Lower lobe of right lung (tissue), 2 donors: ENCODE data around the gene SCML1. TPM values are rescaled to one million over a fixed set of nuclear protein-coding genes. Genes with fewer than 3 reads are reported as not detected.

Experiments used
- ATAC-seq, 2 donors: fragments of 200-7000 bp; cut with Tn5 transposase; one replicate each; pipeline ENCODE4 v1.9.1; 2020 to 2022; ENCODE audit warnings: mild to moderate bottlenecking in 2 of 2, moderate library complexity in 2 of 2
- DNase-seq: peaks from one replicate; pipeline ENCODE4 v3.0.0-alpha.2; 2020
- H3K27ac ChIP-seq: fragments of 200-600 bp; one replicate; pipeline ENCODE4 v1.8.0; 2022
- H3K27me3 ChIP-seq: fragments of 200-600 bp; one replicate; pipeline ENCODE4 v1.8.0; 2022; ENCODE audit warnings: low read depth
- H3K36me3 ChIP-seq: fragments of 200-600 bp; one replicate; pipeline ENCODE4 v1.8.0; 2022; ENCODE audit warnings: mild to moderate bottlenecking
- H3K4me1 ChIP-seq: fragments of 200-600 bp; one replicate; pipeline ENCODE4 v1.8.0; 2022
- H3K4me3 ChIP-seq: fragments of 200-600 bp; one replicate; pipeline ENCODE4 v1.8.0; 2022; ENCODE audit warnings: mild to moderate bottlenecking
- H3K9me3 ChIP-seq: fragments of 200-600 bp; one replicate; pipeline ENCODE4 v1.8.0; 2022
- CTCF ChIP-seq: fragments of 200-600 bp; IDR thresholded peaks from one replicate; pipeline ENCODE4 v1.8.0; 2022; ENCODE audit warnings: antibody characterized with exemption, mild to moderate bottlenecking
- intact Hi-C: fragments of 100-400 bp; cut with DNase I; formaldehyde crosslinking; loops from one replicate; pipeline ENCODE4 v1.11.0; 2022
- total RNA-seq: library from RNA; stranded (reverse); fragmentation: NEBNext Ultra II Directional; extraction: Animal tissue kit (Norgen Biotek cat#: 25700); gene quantifications from one replicate; pipeline ENCODE4 v1.2.1, GENCODE V29; 2021
- donor health status: DM: no; HTN: yes; CAD: no; lungs with severe emphysema.

Gene SCML1
- total RNA-seq, 1 donor from 2014 or later, result 12.3 TPM

- Histone ChIP-seq H3K4me1 (no peaks in the 10 kb centered on the region), H3K36me3 (peaks cover 6% of the 10 kb centered on the region), H3K27ac (no peak overlapping the region), H3K9me3 (no peaks in the 10 kb centered on the region), H3K27me3 (no peaks in the 10 kb centered on the region), H3K4me3 (no peak overlapping the region)
- no peak for DNase-seq
- no peak for TF ChIP-seq CTCF
- ATAC-seq, result no peak
- intact Hi-C loops, result no loop called here
Measured at GRCh38 chrX:17798921-17799320, 61.6 kb downstream of the SCML1 start.

- DNase-seq (no peak), ATAC-seq (no peak)
- TF ChIP-seq CTCF, result no peak
- H3K36me3 ChIP-seq, result peaks cover 6% of the 10 kb centered on the region
- no peaks in the 10 kb centered on the region for H3K27me3 ChIP-seq
- intact Hi-C loops, result no loop called here
- H3K4me3 ChIP-seq, result no peak overlapping the region
- no peaks in the 10 kb centered on the region for H3K4me1 ChIP-seq
- no peaks in the 10 kb centered on the region for H3K9me3 ChIP-seq
- no peak overlapping the region for H3K27ac ChIP-seq
Measured at GRCh38 chrX:17801431-17801830, 64.1 kb downstream of the SCML1 start.

- Histone ChIP-seq H3K9me3 (no peaks in the 10 kb centered on the region), H3K27me3 (no peaks in the 10 kb centered on the region), H3K4me1 (no peaks in the 10 kb centered on the region), H3K4me3 (no peak overlapping the region), H3K27ac (no peak overlapping the region), H3K36me3 (peaks cover 6% of the 10 kb centered on the region)
- TF ChIP-seq CTCF, result no peak
- DNase-seq, result no peak
- intact Hi-C loops, result no loop called here
- no peak for ATAC-seq
Measured at GRCh38 chrX:17802756-17803155, 65.5 kb downstream of the SCML1 start.

GRCh38 chrX:17803449-17803848 lies 66.2 kb downstream of the SCML1 start:
- intact Hi-C loops, result no loop called here
- ATAC-seq, result no peak
- H3K36me3 ChIP-seq, result peaks cover 6% of the 10 kb centered on the region

More at GRCh38 chrX:17803449-17803848, 66.2 kb downstream of the SCML1 start:
- Histone ChIP-seq H3K9me3 (no peaks in the 10 kb centered on the region), H3K27me3 (no peaks in the 10 kb centered on the region), H3K27ac (no peak overlapping the region), H3K4me1 (no peaks in the 10 kb centered on the region), H3K4me3 (no peak overlapping the region)
- no peak for DNase-seq
- no peak for TF ChIP-seq CTCF

Other genes starting within 250 kb of the SCML1 start
- gene RAI2, start 123.8 kb downstream of the SCML1 start, total RNA-seq, result 26.5 TPM